MCF 10A (cell line): ENCODE measurements around the gene GRIA1. TPM values are rescaled to one million over a fixed set of nuclear protein-coding genes. Genes with fewer than 3 reads are reported as not detected.
A peak's percentile ranks its signal among the peaks of the same experiment; 100 is the strongest.

Experiments used
- BruUV-seq: library from RNA; stranded (reverse); fragments of 400-500 nt; replicated peaks from 2 replicates; lab custom pipeline; 2021; lab: Mats Ljungman, UMichigan
- CTCF ChIA-PET: fragments of 300-600 bp; sonication (Branson Sonifier 250); formaldehyde crosslinking; extraction: SDS; loops from one replicate; lab custom pipeline; 2021; ENCODE audit warnings: antibody characterized with exemption, inconsistent platforms; lab: Yijun Ruan, JAX
- POLR2A ChIA-PET: fragments of 300-600, 350-650 bp; sonication (Branson Sonifier 250); formaldehyde crosslinking; extraction: SDS; loops from one replicate; lab custom pipeline; 2020; ENCODE audit warnings: antibody characterized with exemption, inconsistent platforms; lab: Yijun Ruan, JAX
- DNase-seq: peaks from one replicate; pipeline ENCODE4 v3.0.0-alpha.2; 2018; ENCODE audit not compliant: unreplicated experiment
- H3K27ac Mint-ChIP-seq: one replicate; pipeline ENCODE4 v1.8.0; 2022; ENCODE audit warnings: mild to moderate bottlenecking, low read depth, mixed read lengths; ENCODE audit not compliant: unreplicated experiment
- H3K27me3 Mint-ChIP-seq: one replicate; pipeline ENCODE4 v1.8.0; 2022; ENCODE audit warnings: mixed read lengths; ENCODE audit not compliant: insufficient read depth, unreplicated experiment
- H3K36me3 Mint-ChIP-seq: one replicate; pipeline ENCODE4 v1.8.0; 2022; ENCODE audit warnings: mild to moderate bottlenecking, moderate library complexity, mixed read lengths; ENCODE audit not compliant: insufficient read depth, unreplicated experiment
- H3K4me1 Mint-ChIP-seq: one replicate; pipeline ENCODE4 v1.8.0; 2022; ENCODE audit warnings: mixed read lengths; ENCODE audit not compliant: insufficient read depth, unreplicated experiment
- H3K4me3 Mint-ChIP-seq: one replicate; pipeline ENCODE4 v1.8.0; 2022; ENCODE audit warnings: mild to moderate bottlenecking, moderate library complexity, mixed read lengths; ENCODE audit not compliant: unreplicated experiment
- H3K9me3 Mint-ChIP-seq: one replicate; pipeline ENCODE4 v1.8.0; 2022; ENCODE audit warnings: mixed read lengths; ENCODE audit not compliant: unreplicated experiment
- intact Hi-C: fragments of 100-400 bp; cut with micrococcal nuclease; formaldehyde crosslinking; loops from 2 replicates; pipeline ENCODE4 v1.14.1; 2022
- total RNA-seq: library from RNA; stranded (reverse); gene quantifications from 2 replicates; pipeline ENCODE4 v1.2.3, GENCODE V29; 2022
- TF ChIP-seq, protein P1 (sequence below): fragments of 200-600 bp; IDR thresholded peaks from one replicate; pipeline ENCODE4 v1.8.0; 2022; ENCODE audit warnings: antibody characterized with exemption, mild to moderate bottlenecking; ENCODE audit not compliant: unreplicated experiment

The GRIA1 gene
- total RNA-seq, 1 experiment from 2014 or later, result not detected

GRCh38 chr5:153617190-153617589 lies 126.7 kb downstream of the GRIA1 start:
- Mint-ChIP-seq H3K36me3 (no peaks in the 10 kb centered on the region), H3K9me3 (no peaks in the 10 kb centered on the region), H3K27ac (no peak overlapping the region), H3K4me1 (peaks cover 23% of the 10 kb centered on the region), H3K27me3 (no peaks in the 10 kb centered on the region), H3K4me3 (no peak overlapping the region)
- CTCF ChIA-PET, result interaction anchor here (1.2 kb wide), 1 partner anchor 348 kb away, joined by 3 read pairs; no protein-coding TSS in a partner anchor
- TF ChIP-seq, protein P1, sequence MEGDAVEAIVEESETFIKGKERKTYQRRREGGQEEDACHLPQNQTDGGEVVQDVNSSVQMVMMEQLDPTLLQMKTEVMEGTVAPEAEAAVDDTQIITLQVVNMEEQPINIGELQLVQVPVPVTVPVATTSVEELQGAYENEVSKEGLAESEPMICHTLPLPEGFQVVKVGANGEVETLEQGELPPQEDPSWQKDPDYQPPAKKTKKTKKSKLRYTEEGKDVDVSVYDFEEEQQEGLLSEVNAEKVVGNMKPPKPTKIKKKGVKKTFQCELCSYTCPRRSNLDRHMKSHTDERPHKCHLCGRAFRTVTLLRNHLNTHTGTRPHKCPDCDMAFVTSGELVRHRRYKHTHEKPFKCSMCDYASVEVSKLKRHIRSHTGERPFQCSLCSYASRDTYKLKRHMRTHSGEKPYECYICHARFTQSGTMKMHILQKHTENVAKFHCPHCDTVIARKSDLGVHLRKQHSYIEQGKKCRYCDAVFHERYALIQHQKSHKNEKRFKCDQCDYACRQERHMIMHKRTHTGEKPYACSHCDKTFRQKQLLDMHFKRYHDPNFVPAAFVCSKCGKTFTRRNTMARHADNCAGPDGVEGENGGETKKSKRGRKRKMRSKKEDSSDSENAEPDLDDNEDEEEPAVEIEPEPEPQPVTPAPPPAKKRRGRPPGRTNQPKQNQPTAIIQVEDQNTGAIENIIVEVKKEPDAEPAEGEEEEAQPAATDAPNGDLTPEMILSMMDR, result no peak
- POLR2A ChIA-PET, result no interaction called here
- intact Hi-C loops, result no loop called here
- no TSS peak for BruUV-seq
- no peak for DNase-seq

GRCh38 chr5:153618307-153618706 lies 127.8 kb downstream of the GRIA1 start:
- no peaks in the 10 kb centered on the region for H3K36me3 Mint-ChIP-seq
- no peak overlapping the region for H3K27ac Mint-ChIP-seq
- TF ChIP-seq, protein P1, result no peak
- BruUV-seq, result no TSS peak
- POLR2A ChIA-PET, result no interaction called here
- intact Hi-C loops, result no loop called here
- no peak overlapping the region for H3K4me3 Mint-ChIP-seq
- no peaks in the 10 kb centered on the region for H3K27me3 Mint-ChIP-seq
- CTCF ChIA-PET, result no interaction called here
- no peaks in the 10 kb centered on the region for H3K9me3 Mint-ChIP-seq
- no peak for DNase-seq
- H3K4me1 Mint-ChIP-seq, result peaks cover 22% of the 10 kb centered on the region

DNA sequence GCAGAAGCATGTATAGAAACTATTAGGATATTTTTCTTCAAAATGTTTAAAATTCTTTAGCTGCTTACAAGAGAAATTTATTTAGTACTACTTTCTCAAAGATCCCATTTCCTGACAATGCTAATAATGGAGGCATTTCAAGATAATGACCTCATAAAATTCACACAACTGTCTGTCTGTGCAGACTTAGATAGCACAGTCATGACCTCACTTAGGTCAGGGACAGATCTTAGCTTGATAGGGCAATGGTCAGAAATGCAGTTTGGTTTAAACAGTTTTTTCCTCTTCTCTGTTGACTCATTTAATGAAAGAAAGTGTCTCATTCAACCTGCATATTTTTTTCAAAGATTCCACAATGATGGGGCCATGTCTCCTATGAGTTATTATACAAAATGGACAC lies 128.4 kb downstream of the GRIA1 start:
- peaks cover 22% of the 10 kb centered on the region for H3K4me1 Mint-ChIP-seq
- H3K9me3 Mint-ChIP-seq, result no peaks in the 10 kb centered on the region
- H3K36me3 Mint-ChIP-seq, result no peaks in the 10 kb centered on the region
- H3K27me3 Mint-ChIP-seq, result no peaks in the 10 kb centered on the region
- DNase-seq, result no peak
- intact Hi-C loops, result no loop called here
- ChIA-PET CTCF (no interaction called here), POLR2A (no interaction called here)
- no peak overlapping the region for H3K4me3 Mint-ChIP-seq
- TF ChIP-seq, protein P1, result no peak
- no TSS peak for BruUV-seq
- peak overlapping the region; percentile 57 for H3K27ac Mint-ChIP-seq

- H3K9me3 Mint-ChIP-seq, result no peaks in the 10 kb centered on the region
- peaks cover 25% of the 10 kb centered on the region for H3K4me1 Mint-ChIP-seq
- intact Hi-C loops, result no loop called here
Measured at GRCh38 chr5:153619771-153620170, 129.3 kb downstream of the GRIA1 start.

More at GRCh38 chr5:153619771-153620170, 129.3 kb downstream of the GRIA1 start:
- peak; percentile 16 for DNase-seq
- no peak overlapping the region for H3K4me3 Mint-ChIP-seq
- peak overlapping the region; percentile 57 for H3K27ac Mint-ChIP-seq
- no TSS peak for BruUV-seq
- ChIA-PET POLR2A (no interaction called here), CTCF (no interaction called here)
- H3K27me3 Mint-ChIP-seq, result no peaks in the 10 kb centered on the region
- H3K36me3 Mint-ChIP-seq, result no peaks in the 10 kb centered on the region
- TF ChIP-seq, protein P1, result no peak
